ENCODE results near the gene CDH18. TPM values are rescaled to one million over a fixed set of nuclear protein-coding genes. Genes with fewer than 3 reads are reported as not detected.

Gene CDH18
- total RNA-seq, 1 experiment from 2014 or later = not detected

DNA sequence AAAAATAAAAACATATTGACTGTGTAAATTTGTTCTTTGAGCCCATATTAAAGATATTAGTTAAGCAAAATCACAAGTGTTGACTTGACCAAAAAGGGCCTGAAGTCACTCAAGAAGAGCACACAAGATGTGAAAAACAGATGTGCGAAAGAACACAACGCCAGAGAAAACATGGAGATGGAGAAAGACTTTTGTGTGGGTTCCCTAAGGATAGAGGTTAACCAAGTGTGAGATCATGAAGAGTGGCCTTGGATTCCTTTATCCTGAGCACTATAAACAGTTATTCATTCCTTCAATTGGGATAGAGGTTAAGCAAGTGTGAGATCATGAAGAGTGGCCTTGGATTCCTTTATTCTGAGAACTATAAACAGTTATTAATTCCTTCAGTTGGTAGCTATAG, 361.8 kb downstream of the CDH18 start:
- H3K9me2 ChIP-seq (ENCODE audit: insufficient read depth) = no peaks in the 10 kb centered on the region
- RAD21 ChIA-PET (ENCODE audit: low non-redundant PET in 1 of 2, low total read pairs in 2 of 2, uncharacterized antibody in 2 of 2, unreplicated experiment in 2 of 2) = no interaction called here
- TF ChIP-seq ZBTB33 (IDR thresholded peaks at IDR 0.05; ENCODE audit: extremely low read depth, insufficient replicate concordance, low read length) = no peak
- TF ChIP-seq YY1 (IDR thresholded peaks at IDR 0.05; ENCODE audit: extremely low read depth, insufficient replicate concordance, low read depth, low read length) = no peak
- TF ChIP-seq FOSL1 (IDR thresholded peaks at IDR 0.05; ENCODE audit: low read depth) = no peak
- TF ChIP-seq CEBPB (IDR thresholded peaks at IDR 0.05; ENCODE audit: low read depth) = no peak
- TF ChIP-seq POLR2A (IDR thresholded peaks at IDR 0.05; ENCODE audit: borderline replicate concordance, extremely low read depth, insufficient read depth, insufficient read length) = no peak
- no peak for TF ChIP-seq EGR1 (IDR thresholded peaks at IDR 0.05; ENCODE audit: low read depth)
- no peak for TF ChIP-seq EZH2 (IDR thresholded peaks at IDR 0.05)
- no peak for TF ChIP-seq CBX3 (IDR thresholded peaks at IDR 0.05; ENCODE audit: low read depth)
- TF ChIP-seq SRF (IDR thresholded peaks at IDR 0.05; ENCODE audit: low read depth) = no peak
- no peak for TF ChIP-seq TCF7L2 (IDR thresholded peaks at IDR 0.05; ENCODE audit: borderline replicate concordance, extremely low read depth, insufficient read depth, insufficient read length)
- no peak for TF ChIP-seq SP1 (IDR thresholded peaks at IDR 0.05; ENCODE audit: low read depth)
- no peak for TF ChIP-seq SIN3A (IDR thresholded peaks at IDR 0.05; ENCODE audit: low read depth)
- TF ChIP-seq, protein P1, sequence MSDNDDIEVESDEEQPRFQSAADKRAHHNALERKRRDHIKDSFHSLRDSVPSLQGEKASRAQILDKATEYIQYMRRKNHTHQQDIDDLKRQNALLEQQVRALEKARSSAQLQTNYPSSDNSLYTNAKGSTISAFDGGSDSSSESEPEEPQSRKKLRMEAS (IDR thresholded peaks at IDR 0.05) = no peak
- TF ChIP-seq ZNF274 (IDR thresholded peaks at IDR 0.05; ENCODE audit: low read depth, low read length) = no peak
- TF ChIP-seq ELF1 (IDR thresholded peaks at IDR 0.05; ENCODE audit: borderline replicate concordance, low read depth) = no peak
- no peak overlapping the region for H2AFZ ChIP-seq (ENCODE audit: low read depth, low read length, poor library complexity, severe bottlenecking)
- H3K9ac ChIP-seq (ENCODE audit: low read length) = no peak overlapping the region
- BruUV-seq (replicated peaks) = no TSS peak
- no peaks in the 10 kb centered on the region for H4K20me1 ChIP-seq (ENCODE audit: insufficient read depth)
- intact Hi-C loops (cut with micrococcal nuclease) = no loop called here
- H3K4me3 ChIP-seq (replicated peaks in 1 of 2; ENCODE audit: low read depth in 1 of 2, low read length in 2 of 2) = no peak overlapping the region
- CTCF ChIA-PET = no interaction called here
- H3K79me2 ChIP-seq (ENCODE audit: insufficient read depth, low read length) = no peaks in the 10 kb centered on the region
- no peak for ATAC-seq
- no peaks in the 10 kb centered on the region for H3K4me1 ChIP-seq (ENCODE audit: control insufficient read depth in 1 of 2, insufficient read depth in 2 of 2, low read length in 2 of 2)
- H3K36me3 ChIP-seq (ENCODE audit: control insufficient read depth in 1 of 2, insufficient read depth in 2 of 2, low read length in 2 of 2) = no peaks in the 10 kb centered on the region
- H3K27me3 ChIP-seq (ENCODE audit: insufficient read depth, low read length) = no peaks in the 10 kb centered on the region
- no peak for DNase-seq (ENCODE audit: low read depth, low spot score)
- peaks cover 16 to 23% of the 10 kb centered on the region in 2 experiments; a peak in 2 of 4 replicates for H3K9me3 ChIP-seq (ENCODE audit: control insufficient read depth in 1 of 2, insufficient read depth in 1 of 2, low read depth in 1 of 2, low read length in 2 of 2)
- H3K27ac ChIP-seq (ENCODE audit: low read depth, low read length) = no peak overlapping the region
- H3K4me2 ChIP-seq (ENCODE audit: low read length) = no peak overlapping the region
- POLR2A ChIA-PET = no interaction called here
